ENCODE results near the gene COX17. TPM values are rescaled to one million over a fixed set of nuclear protein-coding genes. Genes with fewer than 3 reads are reported as not detected.
A peak's percentile ranks its signal among the peaks of the same experiment; 100 is the strongest.

COX17 gene
- total and polyA plus RNA-seq, 9 of the 15 experiments (the other 6 are each of a cell fraction or from before 2014, with no cell fraction given) = 29.1 to 167 (median 60.6) TPM

DNA sequence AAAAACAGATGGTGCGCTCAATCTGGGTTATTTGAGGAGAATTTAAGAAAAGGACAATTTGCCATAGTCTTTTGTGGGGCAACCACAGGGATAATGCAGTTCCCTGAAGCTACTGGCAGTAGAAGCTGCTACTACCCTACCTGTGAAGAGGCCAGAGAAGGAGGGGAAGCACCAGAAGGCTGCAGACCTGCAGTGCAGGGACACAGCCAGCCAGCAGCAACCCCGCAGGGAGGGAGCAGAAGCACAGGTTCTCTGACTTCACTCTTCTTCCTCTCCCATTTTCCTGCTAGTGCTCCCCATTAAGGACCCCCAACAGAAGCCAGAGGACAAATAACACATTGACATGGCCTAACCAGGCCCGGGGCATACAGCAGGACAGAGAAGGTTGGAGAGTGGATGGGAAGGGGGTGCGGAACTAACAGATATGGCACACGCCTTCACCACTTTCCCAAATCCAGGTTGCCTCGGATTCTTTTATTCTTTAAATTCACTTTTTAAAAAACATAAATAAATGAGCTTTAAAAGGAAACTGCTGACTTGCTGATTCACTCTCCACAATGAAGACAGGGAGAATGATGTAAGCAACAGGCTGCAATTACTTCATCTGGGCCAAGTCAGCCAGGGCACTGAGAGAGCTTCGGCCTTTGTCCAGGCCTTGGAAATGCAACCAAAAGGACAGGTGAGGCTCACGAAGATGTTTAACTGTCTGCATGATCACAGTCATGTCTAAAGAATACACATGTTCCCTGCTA, 46.9 kb downstream of the COX17 start (continued):
- TF ChIP-seq, protein P1, sequence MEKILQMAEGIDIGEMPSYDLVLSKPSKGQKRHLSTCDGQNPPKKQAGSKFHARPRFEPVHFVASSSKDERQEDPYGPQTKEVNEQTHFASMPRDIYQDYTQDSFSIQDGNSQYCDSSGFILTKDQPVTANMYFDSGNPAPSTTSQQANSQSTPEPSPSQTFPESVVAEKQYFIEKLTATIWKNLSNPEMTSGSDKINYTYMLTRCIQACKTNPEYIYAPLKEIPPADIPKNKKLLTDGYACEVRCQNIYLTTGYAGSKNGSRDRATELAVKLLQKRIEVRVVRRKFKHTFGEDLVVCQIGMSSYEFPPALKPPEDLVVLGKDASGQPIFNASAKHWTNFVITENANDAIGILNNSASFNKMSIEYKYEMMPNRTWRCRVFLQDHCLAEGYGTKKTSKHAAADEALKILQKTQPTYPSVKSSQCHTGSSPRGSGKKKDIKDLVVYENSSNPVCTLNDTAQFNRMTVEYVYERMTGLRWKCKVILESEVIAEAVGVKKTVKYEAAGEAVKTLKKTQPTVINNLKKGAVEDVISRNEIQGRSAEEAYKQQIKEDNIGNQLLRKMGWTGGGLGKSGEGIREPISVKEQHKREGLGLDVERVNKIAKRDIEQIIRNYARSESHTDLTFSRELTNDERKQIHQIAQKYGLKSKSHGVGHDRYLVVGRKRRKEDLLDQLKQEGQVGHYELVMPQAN (IDR thresholded peaks at IDR 0.05; ENCODE audit: borderline replicate concordance) = no peak
- no peak for TF ChIP-seq BRD4 (IDR thresholded peaks at IDR 0.05)
- no peak for TF ChIP-seq BMI1 (IDR thresholded peaks at IDR 0.05; ENCODE audit: low read length)
- no peak for TF ChIP-seq POLR2A (conservative IDR thresholded peaks at IDR 0.05)
- no peak for TF ChIP-seq RUNX1 (IDR thresholded peaks at IDR 0.05; ENCODE audit: low read depth)
- TF ChIP-seq ZNF316 (IDR thresholded peaks at IDR 0.05) = peak; percentile 96
- no peak for TF ChIP-seq MTF1 (CRISPR knock-in tag; IDR thresholded peaks at IDR 0.05; ENCODE audit: borderline replicate concordance)
- no peak for TF ChIP-seq ZNF121 (CRISPR knock-in tag; conservative IDR thresholded peaks at IDR 0.05)
- no peak for TF ChIP-seq MEIS2 (IDR thresholded peaks at IDR 0.05; ENCODE audit: partially characterized antibody)
- TF ChIP-seq L3MBTL2 (IDR thresholded peaks at IDR 0.05) = peak; percentile 63; the same call in 1 of the 2 replicates
- TF ChIP-seq PHF20 (IDR thresholded peaks at IDR 0.05; ENCODE audit: partially characterized antibody) = no peak
- TF ChIP-seq, protein P2, sequence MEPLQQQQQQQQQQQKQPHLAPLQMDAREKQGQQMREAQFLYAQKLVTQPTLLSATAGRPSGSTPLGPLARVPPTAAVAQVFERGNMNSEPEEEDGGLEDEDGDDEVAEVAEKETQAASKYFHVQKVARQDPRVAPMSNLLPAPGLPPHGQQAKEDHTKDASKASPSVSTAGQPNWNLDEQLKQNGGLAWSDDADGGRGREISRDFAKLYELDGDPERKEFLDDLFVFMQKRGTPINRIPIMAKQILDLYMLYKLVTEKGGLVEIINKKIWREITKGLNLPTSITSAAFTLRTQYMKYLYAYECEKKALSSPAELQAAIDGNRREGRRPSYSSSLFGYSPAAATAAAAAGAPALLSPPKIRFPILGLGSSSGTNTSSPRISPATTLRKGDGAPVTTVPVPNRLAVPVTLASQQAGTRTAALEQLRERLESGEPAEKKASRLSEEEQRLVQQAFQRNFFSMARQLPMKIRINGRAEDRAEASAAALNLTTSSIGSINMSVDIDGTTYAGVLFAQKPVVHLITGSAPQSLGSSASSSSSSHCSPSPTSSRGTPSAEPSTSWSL (CRISPR knock-in tag; IDR thresholded peaks at IDR 0.05; ENCODE audit: borderline replicate concordance) = no peak
- no peak for TF ChIP-seq SIN3A (IDR thresholded peaks at IDR 0.05; ENCODE audit: borderline replicate concordance in 2 of 2, control insufficient read depth in 1 of 2, low read depth in 2 of 2, low read length in 2 of 2)
- TF ChIP-seq, protein P3, sequence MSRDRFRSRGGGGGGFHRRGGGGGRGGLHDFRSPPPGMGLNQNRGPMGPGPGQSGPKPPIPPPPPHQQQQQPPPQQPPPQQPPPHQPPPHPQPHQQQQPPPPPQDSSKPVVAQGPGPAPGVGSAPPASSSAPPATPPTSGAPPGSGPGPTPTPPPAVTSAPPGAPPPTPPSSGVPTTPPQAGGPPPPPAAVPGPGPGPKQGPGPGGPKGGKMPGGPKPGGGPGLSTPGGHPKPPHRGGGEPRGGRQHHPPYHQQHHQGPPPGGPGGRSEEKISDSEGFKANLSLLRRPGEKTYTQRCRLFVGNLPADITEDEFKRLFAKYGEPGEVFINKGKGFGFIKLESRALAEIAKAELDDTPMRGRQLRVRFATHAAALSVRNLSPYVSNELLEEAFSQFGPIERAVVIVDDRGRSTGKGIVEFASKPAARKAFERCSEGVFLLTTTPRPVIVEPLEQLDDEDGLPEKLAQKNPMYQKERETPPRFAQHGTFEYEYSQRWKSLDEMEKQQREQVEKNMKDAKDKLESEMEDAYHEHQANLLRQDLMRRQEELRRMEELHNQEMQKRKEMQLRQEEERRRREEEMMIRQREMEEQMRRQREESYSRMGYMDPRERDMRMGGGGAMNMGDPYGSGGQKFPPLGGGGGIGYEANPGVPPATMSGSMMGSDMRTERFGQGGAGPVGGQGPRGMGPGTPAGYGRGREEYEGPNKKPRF (IDR thresholded peaks at IDR 0.05; ENCODE audit: low read depth, low read length) = no peak
- TF ChIP-seq RBM34 (IDR thresholded peaks at IDR 0.05; ENCODE audit: borderline replicate concordance, insufficient read depth, low read length) = no peak
- TF ChIP-seq KDM2B (CRISPR knock-in tag; IDR thresholded peaks at IDR 0.05) = no peak
- peak; percentile 57; the same call in 1 of the 2 replicates for TF ChIP-seq MAFF (IDR thresholded peaks at IDR 0.05; ENCODE audit: low read length)
- TF ChIP-seq, protein P4, sequence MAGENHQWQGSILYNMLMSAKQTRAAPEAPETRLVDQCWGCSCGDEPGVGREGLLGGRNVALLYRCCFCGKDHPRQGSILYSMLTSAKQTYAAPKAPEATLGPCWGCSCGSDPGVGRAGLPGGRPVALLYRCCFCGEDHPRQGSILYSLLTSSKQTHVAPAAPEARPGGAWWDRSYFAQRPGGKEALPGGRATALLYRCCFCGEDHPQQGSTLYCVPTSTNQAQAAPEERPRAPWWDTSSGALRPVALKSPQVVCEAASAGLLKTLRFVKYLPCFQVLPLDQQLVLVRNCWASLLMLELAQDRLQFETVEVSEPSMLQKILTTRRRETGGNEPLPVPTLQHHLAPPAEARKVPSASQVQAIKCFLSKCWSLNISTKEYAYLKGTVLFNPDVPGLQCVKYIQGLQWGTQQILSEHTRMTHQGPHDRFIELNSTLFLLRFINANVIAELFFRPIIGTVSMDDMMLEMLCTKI (IDR thresholded peaks at IDR 0.05; ENCODE audit: partially characterized antibody) = no peak
- no peak for TF ChIP-seq FOXJ2 (tag; IDR thresholded peaks at IDR 0.05)
